Measurements from ENCODE around the gene SMIM1.
"Not testable (repeated sequence)": the region's sequence is repeated elsewhere in the genome, so short reads cannot be mapped to it uniquely, and the experiment has no call there.

The SMIM1 gene

DNA sequence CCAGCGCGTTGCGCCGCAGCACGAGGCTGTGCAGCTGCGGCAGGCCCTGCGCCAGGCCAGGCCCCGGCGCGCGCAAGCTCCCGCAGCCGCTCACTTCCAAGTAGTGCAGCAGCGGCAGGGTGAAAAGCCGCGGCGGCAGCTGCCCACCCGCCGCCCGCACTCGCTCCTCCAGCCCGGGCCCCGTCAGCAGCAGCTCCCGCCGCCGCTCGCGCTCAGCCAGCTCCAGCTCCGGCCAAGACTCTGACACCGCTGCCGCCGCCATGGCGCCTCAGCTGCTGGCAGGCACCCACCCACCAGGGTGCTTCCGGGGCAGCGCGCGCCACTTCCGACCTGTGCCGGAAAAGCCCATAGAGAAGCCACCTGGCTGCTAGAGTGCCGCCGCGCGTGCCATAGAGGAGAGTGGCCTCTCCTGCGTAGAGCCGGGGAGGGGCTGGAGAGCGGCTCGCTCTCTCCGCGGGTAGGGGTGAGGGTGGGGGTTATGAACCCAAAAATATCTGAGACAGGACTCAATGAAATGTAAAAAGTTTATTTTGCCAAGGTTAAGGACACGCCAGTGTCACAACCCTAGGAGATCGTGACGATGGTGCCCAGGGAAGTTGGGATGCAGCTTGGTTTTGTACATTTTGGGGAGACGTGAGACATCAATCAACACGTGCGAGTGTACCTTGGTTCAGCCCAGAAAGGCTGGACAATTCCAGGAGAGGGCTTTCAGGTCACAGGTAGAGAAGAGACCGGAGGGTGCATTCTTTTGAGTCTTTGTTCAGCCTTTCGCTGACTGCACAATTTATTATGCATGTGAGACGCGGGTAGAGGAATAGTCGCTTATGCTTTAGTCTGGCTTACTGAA is 23.9 kb downstream of the SMIM1 start, which contains the start of gene LRRC47:
TSS of gene LRRC47 (minus strand) at position 284 of the 847 bp plus-strand sequence. CDS start at position 262, 22 bp downstream.
- peak; percentile 88 for DNase-seq (ENCODE audit: low read depth)

GRCh38 chr1:3799976-3800685 is 27.6 kb downstream of the SMIM1 start:
- no peak for DNase-seq (ENCODE audit: low read depth)

DNA sequence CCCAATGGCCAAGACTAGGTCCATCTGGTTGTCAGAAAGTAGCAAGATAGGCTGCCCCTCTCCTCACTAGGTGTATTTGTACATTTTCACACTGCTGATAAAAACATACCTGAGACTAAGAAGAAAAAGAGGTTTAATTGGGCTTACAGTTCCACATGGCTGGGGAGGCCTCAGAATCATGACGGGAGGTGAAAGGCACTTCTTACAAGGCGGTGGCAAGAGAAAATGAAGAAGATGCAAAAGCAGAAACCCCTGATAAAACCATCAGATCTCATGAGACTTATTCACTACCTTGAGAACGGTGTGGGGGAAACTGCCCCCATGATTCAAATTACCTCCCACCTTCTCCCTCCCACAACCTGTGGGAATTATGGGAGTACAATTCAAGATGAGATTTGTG is 28.2 kb downstream of the SMIM1 start:
- DNase-seq (ENCODE audit: low read depth): not testable (repeated sequence)

GRCh38 chr1:3803905-3804626 is 31.5 kb downstream of the SMIM1 start:
- no peak for DNase-seq (ENCODE audit: low read depth)

DNA sequence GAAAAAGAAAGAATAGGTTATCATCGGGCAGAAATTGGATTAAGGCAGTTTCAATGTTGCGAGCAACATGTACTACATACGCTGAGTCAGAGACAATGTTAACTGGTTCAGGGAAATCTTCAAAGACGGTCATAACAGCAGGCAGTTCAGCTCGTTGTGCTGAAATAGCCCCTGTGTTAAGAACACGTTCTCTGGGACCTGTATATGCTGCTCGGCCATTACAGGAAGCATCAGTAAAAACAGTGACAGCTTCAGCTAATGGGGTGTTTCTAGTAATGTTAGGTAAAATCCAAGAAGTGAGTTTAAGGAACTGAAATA is 32.0 kb downstream of the SMIM1 start:
- not testable (repeated sequence) for DNase-seq (ENCODE audit: low read depth)

- no peak for DNase-seq (ENCODE audit: low read depth)
These were observed 32.5 kb downstream of the SMIM1 start for GRCh38 chr1:3805038-3805437.

- DNase-seq (ENCODE audit: low read depth): no peak
These were observed 35.2 kb downstream of the SMIM1 start for GRCh38 chr1:3807769-3808168.

DNA sequence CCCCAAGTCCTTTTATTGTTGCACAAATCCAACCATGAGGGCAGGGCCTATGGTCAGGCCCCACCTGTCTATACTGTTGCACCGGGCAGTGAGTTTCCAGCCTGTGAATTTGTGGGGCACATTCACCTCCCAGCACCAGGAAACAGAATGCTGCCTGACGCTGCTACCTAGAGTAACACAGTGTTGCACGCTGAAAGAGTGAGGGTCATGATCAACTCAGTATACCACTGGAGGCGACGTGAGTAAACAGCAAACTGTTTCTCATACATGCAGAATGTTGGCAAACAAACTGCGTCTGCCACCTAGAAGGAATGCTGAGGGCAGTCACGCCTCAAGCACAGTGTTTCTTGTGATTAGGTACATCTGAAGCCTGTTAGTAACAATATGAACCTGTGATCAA is 37.1 kb downstream of the SMIM1 start:
- DNase-seq (ENCODE audit: low read depth): no peak

DNA sequence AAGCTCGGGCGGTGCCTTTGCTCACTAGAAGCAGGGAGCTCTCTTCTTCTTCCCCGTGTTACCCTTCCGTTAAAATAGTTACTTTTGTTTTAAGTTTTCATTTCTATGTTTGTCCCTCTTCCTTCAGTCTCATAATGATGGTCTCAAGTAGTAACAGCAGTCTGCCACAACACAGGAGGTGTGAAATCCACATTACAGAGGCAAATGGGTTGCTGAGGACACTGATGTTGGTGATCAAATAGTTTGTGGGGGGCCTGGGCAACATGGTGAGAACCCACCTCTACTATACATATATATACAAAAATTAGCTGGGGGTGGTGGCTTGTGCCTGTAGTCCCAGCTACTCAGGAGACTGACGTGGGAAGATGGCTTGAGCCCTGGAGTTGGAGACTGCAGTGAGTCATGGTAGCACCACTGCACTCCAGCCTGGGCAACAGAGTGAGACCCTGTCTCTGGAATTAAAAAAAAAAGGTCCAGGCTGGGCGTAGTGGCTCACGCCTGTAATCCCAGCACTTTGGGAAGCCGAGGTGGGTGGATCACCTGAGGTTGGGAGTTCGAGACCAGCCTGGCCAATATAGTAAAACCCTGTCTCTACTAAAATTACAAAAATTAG is 37.7 kb downstream of the SMIM1 start:
- not testable (repeated sequence) for DNase-seq (ENCODE audit: low read depth)

DNA sequence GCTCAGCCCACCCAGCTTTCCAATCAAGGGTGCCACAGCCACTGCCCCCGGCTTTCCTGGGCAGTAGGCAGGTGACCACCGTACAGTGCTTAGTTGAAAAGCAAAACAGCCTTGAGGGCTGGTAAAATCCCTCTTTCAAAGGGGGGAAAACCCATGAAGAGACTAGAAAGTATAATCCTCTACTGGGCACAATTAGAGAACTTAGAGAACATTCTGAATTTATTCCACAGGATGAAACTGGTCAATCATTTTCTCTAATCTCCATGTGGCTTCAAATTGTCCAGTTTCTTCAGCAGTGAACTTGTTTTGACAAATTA is 39.0 kb downstream of the SMIM1 start:
- DNase-seq (ENCODE audit: low read depth): no peak

DNA sequence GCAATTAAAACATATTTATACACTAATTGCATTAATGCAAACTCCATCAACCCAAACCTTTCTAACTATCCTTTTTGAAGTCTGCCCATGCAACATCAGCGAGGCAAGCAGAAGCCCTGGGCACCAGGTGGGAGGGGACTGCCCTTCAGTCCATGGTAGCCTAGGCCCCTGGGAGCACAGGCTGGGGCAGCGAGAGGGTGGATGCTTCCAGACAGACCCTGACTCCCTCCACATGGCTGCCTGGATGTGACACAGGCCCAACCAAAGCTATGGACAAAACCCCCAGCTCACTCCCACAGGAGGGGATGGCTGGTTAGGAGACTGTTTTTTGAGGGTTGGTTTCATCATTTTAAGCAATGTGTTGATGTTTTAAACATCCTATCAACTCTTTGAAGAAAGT is 41.5 kb downstream of the SMIM1 start:
- no peak for DNase-seq (ENCODE audit: low read depth)

- DNase-seq (ENCODE audit: low read depth): no peak
These were observed 42.4 kb downstream of the SMIM1 start for GRCh38 chr1:3814771-3815561.

- DNase-seq (ENCODE audit: low read depth): no peak
These were observed 44.0 kb downstream of the SMIM1 start for GRCh38 chr1:3816331-3817137.

- no peak for DNase-seq (ENCODE audit: low read depth)
These were observed 44.7 kb downstream of the SMIM1 start for GRCh38 chr1:3817138-3817740.

DNA sequence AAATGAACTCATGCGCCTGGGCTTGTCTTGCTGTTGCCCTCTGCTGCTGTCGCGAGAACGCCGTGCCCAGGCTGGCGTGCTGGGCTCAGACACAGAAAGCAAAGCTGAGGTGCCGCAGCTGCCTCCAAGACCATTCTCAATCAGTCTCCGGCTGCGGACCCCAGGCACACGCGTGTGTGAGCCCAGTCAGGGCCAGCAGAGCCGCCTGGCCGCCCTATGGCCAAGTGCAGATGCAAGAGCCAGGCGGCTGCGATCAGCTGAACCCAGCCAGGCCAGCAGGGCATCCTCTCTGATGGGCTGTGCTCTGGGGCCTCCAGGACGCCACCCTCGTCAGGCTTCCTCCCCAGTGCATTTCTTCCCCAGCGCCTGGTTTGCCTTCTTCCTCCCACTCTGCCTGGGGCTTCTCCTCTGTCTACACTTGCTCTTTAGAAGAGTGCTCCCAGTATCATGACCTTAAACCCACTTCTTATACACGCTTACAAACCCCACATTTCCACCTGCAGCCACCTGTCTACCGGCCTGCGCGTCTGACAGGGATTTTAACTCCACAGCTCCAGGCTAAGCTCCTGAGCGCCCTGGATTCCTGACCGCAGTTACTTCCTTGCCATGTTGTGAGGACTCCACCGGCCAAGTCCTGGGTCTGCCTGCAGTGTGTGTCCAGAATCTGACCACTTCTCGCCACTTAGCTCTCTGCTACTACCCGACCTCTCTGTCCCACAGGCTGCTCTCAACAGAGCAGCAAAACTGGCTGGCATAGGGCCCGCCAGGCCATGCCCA is 45.5 kb downstream of the SMIM1 start:
- no peak for DNase-seq (ENCODE audit: low read depth)

- no peak for DNase-seq (ENCODE audit: low read depth)
These were observed 47.2 kb downstream of the SMIM1 start for GRCh38 chr1:3819771-3820200.

DNA sequence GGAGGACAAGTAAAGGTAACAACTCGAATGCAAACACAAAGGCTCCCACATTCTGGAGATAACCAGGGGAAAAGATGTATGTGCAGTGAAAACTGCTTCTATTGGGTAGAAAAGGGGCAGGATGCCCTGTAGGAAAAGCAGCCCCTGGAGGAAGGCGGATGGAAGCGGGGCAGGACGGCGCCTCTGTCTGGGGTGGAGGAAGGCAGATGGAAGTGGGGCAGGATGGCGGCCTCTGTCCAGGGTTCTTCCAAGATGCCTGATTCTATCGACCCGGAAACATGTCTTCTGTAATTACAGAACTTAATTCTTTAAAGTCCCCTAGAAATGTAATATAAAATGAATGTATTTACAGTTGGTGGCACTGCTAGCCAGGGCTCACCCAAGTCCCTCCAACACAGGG is 47.8 kb downstream of the SMIM1 start:
- no peak for DNase-seq (ENCODE audit: low read depth)

GRCh38 chr1:3821004-3821403 is 48.5 kb downstream of the SMIM1 start:
- DNase-seq (ENCODE audit: low read depth): no peak

GRCh38 chr1:3821447-3821846 is 48.9 kb downstream of the SMIM1 start:
- no peak for DNase-seq (ENCODE audit: low read depth)

DNA sequence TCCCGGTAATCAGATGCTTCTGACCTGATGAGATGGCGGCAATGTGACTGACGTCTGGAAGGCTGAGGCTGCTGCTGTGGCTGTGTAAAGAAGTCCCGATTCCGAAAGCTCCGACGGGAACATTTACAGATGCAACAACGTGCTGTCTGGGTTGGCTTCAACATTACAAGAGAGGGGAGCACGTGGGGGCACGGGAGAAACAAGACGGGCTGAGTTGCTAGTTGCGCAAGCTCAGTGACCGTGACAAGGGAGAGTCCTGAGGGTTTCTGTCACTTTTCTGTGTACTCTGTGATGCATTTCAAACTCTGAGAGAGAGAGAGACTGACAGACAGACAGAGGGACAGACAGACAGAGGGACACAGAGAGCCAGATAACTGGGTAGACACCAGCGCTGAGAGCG is 49.4 kb downstream of the SMIM1 start:
- no peak for DNase-seq (ENCODE audit: low read depth)

Data from stimulated activated CD8-positive, alpha-beta memory T cell treated with anti-CD3 and anti-CD28 coated beads, Interleukin-15, amount 100 ng/mL, for 1 hour (primary cell).